ENCODE measurements around the gene MED13L.
"Not testable (repeated sequence)": the region's sequence is repeated elsewhere in the genome, so short reads cannot be mapped to it uniquely, and the experiment has no call there.

The MED13L gene

DNA sequence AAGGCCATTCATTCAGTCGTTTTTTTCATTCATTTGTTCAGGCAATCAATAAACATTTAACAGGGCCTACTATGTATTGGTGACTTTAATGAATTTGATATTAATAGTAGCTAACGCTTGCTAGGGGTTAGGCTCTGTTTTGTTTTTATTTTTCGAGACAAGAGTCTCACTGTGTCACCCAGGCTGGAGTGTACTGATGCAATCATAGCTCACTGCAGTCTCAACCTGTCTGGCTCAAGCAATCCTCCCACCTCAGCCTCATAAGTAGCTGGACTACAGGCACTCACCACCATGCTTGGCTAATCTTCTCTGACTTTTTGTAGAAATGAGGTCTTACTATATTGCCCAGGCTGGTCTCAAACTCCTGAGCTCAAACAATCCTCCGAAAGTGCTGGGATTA lies 25.6 kb upstream of the MED13L start:
- no peak for DNase-seq (ENCODE audit: low read depth in 2 of 2)

GRCh38 chr12:116302166-116303058 lies 24.9 kb upstream of the MED13L start:
- no peak for DNase-seq (ENCODE audit: low read depth in 2 of 2)

- DNase-seq (ENCODE audit: low read depth in 2 of 2), result no peak
Observed at GRCh38 chr12:116301621-116302020, 24.1 kb upstream of the MED13L start.

DNA sequence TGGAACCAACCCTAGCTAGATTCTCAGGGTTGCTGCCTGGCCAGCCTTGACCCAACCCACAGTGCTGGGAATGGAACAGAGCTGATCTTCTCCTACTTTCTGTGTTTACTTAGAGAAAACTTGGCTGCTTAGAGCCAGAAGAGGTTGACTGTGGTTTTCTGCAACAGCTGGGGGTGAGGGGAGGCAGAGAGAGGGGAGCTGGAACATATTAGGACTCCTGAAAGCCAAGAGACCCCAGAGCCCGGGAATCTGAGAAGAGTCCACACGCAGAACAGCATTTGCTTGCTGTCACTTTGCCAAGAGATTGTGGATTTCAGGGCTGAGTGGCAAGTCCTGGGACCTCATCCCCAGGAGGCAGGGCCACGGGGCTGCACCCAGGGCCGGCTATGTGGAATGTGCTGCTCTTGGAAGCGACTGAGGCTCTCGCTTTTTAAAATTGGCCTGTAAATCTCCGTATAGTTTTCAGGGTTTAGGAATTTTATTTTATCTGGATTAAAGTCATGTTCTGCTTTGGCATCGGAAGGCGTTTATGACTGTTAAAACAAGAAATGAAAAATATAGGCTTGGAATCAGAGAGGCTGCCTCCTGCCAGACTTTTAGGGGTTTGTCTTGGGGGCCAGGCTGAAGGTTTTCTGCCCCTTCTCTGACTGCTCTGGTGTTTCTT lies 22.3 kb upstream of the MED13L start:
- no peak for DNase-seq (ENCODE audit: low read depth in 2 of 2)

DNA sequence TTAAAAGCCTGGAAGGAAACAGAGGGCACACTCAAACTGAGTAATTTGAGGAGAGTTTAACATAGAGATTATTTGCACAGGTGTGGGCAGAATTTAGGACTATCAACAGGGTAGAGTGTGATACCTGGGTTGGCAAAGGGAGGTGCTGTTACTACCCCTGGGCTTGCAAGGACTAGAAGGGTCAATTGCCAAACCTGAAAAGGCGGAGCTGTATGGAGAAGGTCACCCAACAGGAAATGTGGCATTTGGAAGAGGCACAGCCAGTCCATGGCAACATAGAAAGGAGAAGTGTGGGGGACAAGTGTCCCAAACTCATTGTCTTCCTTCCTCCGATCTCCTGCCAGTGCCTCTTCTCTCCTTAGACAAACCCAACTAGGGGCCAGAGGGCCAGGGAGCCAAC lies 21.6 kb upstream of the MED13L start:
- no peak for DNase-seq (ENCODE audit: low read depth in 2 of 2)

- no peak for DNase-seq (ENCODE audit: low read depth in 2 of 2)
Observed at GRCh38 chr12:116298578-116298977, 21.1 kb upstream of the MED13L start.

DNA sequence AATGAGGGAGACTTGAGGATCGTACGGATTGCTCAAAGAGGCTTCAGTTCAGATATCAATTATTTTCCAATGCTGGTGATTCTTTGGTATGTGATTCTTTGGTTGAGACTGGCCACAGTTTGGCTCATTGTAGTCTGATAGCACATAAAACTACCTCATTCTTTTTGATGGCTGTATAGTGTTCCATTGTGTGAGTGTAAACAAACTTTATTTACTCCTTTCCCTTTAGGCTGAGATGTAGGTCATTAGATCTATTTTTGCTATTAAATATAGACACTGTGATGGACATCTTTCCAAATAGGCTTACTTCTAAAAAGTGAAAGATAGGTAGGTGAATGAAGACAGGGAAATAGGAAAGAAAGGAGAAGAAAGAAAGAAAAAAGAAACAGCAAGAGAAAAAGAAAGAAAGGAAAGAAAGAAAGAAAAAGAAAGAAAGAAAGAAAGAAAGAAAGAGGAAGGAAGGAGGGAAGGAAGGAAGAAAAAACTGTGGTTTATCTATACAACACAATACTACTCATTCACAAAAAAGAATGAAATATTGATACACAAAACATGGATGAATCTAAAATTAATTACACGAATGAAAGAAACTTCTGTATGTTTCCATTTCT lies 19.8 kb upstream of the MED13L start:
- no peak for DNase-seq (ENCODE audit: low read depth in 2 of 2)

DNA sequence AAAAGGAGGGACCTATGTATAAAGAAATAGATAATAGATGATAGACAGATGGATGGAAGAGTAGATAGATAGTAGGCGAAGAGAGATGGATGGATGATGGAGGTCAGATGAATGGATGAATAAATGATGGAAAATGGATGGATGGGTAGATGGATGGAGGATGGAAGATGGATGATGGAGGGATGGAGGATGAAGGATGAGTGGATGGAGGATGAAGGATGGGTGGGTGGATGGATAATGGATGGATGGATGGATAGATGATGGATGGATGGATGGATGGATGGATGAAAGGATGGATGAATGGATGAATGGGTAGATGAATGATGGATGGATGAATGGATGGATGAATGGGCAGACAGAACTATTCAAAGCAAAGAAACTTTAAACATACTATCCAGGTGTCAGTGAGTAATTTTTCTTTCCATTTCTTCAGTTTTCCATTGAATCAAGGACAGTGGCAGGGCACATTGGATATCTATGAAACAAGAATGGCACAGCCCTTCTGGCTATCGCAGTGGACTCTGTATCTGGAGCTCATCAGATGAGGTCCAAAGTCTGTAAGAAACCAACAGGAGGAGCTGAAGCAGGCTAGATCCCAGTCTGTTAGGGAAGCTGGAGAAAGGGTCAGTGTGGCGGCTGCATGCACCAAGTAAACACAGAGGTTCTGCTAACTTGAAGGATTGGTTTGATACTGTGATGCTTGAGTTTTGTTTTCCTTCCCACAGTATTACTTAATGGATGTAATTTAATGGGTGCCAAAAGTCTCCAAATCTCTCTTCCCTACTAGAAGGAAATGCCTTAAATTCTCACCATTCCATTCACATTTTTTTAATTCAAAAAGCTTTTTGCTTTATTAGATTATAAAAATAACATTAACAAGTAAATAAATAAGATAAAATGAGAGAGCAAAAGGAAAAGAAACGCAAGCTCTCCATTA lies 18.1 kb upstream of the MED13L start:
- DNase-seq (ENCODE audit: low read depth in 2 of 2), result no peak

DNA sequence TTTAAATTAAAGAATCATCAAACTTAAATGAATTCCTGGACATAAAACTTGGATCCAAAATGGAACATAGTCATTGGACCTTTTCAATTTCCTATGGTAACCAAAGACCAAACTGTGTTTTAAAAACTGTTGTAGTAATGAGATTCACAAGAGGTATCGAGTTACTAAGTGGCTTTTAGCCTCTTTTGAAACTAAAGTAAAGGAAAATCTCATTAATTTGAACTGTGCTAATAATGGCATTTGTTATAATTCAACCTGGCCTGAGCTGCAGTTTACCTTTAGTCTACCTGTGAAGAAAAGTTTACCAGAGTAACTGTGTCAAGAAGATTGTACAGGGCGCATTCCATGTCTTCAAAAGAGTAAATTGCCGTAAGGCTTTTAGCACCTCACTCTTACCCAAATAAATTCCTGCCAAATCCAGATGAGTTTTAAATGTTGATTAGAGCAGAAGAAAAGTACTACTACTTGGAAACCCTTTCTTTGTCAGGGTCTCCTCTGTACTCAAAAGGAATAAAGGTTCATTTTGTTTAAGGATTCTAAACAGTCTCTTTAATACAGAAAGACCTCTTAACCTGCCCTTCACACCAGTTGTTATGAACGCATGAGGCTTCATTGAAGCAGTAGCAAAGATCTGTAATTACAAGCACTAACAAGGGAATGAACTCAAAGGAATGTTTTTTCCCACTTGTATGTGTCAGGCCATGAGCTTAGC lies 17.1 kb upstream of the MED13L start:
- DNase-seq (ENCODE audit: low read depth in 2 of 2), result no peak

- DNase-seq (ENCODE audit: low read depth in 2 of 2), result no peak
Observed at GRCh38 chr12:116293687-116294453, 16.4 kb upstream of the MED13L start.

GRCh38 chr12:116291218-116291617 lies 13.7 kb upstream of the MED13L start:
- DNase-seq (ENCODE audit: low read depth in 2 of 2), result no peak

DNA sequence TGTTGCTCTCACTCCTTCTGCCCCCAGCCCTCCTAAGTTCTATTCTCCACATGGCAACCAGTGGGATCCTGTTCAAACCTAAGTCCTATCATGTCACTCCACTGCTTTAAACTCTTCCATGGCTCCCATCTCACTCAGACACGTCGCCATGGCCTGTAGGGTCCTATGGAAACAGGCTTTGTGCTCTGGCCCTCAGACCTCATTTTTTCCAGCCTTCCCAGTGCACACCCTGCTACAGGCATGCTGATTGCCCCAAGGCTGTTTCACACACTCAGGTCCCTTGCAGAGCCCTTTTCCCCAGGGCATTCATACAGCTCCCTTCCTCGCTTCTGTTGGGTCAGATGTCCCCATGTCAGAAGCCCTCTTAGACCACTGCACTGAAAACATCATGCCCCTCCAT lies 11.2 kb upstream of the MED13L start:
- DNase-seq (ENCODE audit: low read depth in 2 of 2), result no peak

DNA sequence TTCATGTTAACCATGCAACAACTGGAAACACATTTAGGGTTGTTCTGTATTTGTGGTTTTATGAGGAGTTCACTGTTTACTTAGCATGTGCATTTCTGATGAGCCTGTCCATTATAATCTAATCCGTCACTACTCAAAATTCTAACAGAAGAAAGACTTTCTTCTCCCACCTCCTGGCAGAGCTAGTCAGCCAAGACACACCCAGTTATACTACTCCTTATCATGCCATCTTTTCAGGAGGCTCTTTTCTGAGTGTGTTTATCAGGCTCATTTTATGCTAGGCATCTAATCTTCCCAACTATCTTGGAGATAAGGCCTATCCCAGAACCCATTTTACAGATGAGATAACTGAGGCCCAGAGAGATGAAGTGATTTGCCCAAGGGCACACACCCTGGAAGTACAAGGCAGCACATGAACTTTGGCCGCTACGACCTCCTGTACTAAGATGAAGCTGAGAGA lies 10.4 kb upstream of the MED13L start:
- no peak for DNase-seq (ENCODE audit: low read depth in 2 of 2)

DNA sequence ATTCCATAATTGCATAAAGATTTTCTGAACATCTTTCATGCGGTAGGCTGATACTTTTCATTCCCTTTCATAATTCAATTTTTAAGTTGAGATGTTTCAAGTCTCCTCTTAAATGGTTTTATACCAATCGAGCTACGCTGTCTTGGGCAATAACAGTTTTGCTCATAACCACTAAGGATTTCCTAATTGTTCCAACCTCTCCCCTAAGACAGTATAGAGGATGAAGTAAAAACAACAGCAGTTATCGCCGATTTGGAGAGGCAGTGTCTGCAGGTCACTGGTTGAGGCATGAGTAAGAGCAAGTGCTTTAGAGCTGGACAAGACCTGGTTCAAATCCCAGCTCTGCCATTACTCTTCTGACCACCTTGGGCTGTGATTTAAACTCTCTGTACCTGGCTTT lies 6.9 kb upstream of the MED13L start:
- DNase-seq (ENCODE audit: low read depth in 2 of 2), result no peak

DNA sequence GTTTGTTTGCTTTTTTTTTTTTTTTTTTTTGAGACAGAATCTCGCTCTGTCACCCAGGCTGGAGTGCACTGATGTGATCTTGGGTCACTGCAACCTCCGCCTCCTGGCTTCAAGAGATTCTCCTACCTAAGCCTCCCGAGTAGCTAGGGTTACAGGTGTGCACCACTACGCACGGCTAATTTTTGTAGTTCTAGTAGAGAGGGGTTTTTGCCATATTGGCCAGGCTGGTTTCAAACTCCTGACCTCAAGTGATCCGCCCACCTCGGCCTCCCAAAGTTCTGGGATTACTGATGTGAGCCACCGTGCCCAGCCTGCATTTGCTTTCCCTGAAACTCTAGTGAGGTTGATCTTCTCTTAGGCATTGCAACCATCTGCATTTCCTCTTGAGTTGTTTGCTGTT lies 6.4 kb upstream of the MED13L start:
- DNase-seq (ENCODE audit: low read depth in 2 of 2), result not testable (repeated sequence)

- no peak for DNase-seq (ENCODE audit: low read depth in 2 of 2)
Observed at GRCh38 chr12:116282371-116283286, 5.1 kb upstream of the MED13L start.

GRCh38 chr12:116280595-116281290 lies 3.2 kb upstream of the MED13L start:
- DNase-seq (ENCODE audit: low read depth in 2 of 2), result no peak

GRCh38 chr12:116278667-116279066 lies 1.2 kb upstream of the MED13L start:
- no peak for DNase-seq (ENCODE audit: low read depth in 2 of 2)

DNA sequence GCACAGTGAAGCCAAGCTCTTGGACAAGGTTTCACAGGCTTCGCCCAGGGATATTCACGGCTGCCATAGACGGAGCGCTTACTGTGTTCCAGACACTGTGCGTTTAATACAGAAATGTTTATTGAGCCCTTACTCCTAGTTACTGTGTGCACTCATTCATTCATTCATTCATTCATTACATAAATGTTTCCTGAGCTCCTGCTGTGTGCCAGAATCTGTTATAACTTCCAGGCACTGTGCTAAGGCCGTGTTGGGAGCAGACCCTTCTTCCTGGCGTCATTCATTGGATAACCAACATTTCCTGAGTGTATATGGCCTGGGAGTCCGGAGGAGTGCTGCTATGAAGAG lies 760 bp upstream of the MED13L start:
- no peak for DNase-seq (ENCODE audit: low read depth in 2 of 2)

Measured in activated CD8-positive, alpha-beta memory T cell treated with anti-CD3 and anti-CD28 coated beads for 4 hours (primary cell).